ENCODE measurements around the gene ATG2A. TPM values are rescaled to one million over a fixed set of nuclear protein-coding genes. Genes with fewer than 3 reads are reported as not detected.

ATG2A gene
- 14.6 TPM for total RNA-seq
- long read RNA-seq, partial matches to known transcripts: 6 of 11 reads
- long read RNA-seq, other reads (novel, unspliced or antisense): 5 of 11 reads

DNA sequence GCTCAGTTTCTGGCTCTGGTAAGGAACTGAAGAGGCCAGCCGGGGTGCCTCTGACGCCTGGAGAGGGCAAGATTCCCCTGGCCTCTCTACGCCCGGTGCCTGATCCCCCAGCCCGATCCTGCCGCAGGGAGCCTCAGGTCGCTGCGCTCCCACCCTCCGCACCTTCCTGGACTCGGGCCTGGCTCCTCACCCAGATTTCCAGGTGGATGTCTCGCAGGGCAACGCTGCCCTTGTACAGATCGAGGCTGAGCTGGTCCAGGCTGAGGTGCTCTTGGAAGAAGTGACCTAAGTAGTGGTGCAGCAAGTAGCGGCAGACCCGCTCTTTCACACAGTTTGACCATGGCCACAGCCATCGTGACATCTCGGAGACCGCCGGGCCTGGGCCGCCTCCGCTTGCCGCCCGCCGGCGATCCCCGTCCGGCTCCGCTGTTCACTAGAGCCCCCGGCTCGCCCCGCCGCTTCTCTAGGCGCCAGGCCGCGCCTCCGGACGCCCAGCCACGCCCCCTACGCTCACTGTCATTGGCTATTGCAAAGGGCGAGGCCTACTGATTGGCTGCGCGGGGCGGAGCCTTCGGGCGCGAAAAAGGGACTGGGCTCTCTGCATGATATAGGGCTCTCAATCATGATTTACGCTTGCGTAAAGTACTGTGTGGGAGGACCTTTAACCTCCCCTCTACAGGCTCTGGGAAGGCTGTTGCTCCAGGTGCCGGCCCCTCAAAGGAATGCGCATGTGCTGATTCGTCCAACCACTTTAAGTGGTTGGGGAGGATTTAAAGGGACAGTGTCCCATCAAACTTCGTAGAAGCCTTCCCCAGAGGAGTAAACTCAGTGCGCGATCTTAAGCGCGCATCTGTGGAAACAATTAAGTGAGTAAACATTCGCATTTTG is at the start of gene ATG2A:
Gene ATG2A (minus strand): TSS at position 435 of the 888 bp plus-strand sequence. CDS start 74 bp downstream, at position 361.
- peak; percentile 99 for DNase-seq (ENCODE audit: low spot score)
- intact Hi-C loops (cut with DNase I): no loop called here

DNA sequence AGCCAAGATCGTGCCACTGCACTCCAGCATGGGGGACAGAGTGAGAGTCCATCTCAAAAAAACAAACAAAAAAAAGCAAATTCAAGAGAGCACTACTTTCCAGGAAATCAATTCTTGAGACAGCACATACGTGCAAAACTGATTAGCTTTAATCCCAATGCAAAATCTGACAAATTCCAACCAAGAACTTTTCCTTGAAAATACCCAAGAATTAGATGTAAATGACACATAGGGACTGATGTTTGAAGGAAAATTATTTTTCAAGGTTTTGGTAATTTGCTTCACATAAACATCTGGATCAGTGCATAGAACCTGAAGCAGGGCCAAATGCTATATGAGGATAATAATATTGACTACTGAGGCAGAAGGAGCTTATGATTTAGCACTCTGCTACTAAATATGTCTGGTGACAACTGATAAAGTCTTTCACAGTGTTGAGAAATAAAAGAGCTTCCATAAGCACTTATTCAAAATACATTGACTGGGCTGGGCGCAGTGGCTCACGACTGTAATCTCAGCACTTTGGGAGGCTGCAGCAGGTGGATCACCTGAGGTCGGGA is 46.1 kb upstream of the ATG2A start:
- intact Hi-C loops (cut with DNase I): no loop called here
- DNase-seq (ENCODE audit: low spot score): no peak

DNA sequence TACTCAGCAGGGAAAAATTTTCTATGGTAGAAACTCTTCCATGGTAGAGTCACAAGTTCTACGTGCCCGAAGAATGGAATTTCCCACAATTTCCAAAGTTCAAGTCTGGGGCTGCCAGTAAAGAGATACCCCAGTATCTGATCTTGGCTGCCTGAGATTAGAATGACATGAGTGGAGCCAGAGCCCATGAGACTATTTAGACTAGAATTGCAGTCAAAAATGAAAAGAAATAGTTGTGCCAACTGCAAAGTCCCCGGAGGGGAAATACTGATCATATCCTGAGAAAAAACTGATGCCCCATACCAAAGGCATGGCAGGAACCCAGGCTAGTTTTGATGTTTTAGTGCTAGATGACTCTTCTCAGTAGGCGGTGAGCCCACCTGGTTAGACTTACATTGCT is 43.7 kb upstream of the ATG2A start:
- DNase-seq (ENCODE audit: low spot score): no peak
- intact Hi-C loops (cut with DNase I): no loop called here

DNA sequence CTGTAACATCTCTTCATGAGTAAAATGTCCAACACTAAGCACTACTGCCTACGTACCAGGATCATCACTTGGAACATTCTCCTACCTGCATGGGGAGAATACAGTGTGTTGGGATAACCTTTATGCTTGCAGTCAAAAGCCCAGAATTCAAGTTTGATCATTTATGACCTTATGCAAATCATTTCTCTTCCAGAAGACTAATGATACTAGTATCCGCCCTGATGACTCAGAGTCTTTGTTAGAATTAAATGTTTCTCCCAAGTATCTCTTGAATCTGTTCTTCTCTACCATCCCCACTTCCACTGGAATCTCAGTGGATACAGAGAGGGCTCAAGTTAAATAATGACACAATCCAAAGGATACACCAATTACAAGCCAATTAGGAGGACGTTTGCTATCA is 42.5 kb upstream of the ATG2A start:
- intact Hi-C loops (cut with DNase I): no loop called here

DNA sequence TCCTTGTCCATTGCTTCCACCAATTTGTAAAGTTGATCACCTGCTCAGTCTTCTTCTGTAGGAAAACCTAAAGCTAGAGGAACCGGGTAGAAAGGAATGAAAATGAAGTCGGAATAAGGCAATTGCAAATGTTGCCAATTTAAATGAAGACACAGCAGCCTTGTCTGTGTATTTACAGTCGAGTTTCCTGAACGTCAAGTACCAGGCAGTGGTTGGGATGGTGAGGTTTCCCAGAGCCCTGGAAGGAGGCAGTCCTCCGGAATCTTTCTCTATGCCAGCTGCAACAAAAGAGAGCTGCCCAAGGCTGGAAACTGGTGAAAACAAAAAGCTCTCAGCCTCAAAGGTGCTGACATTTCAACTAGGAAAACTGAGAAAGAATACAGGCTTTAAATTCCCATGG is 37.2 kb upstream of the ATG2A start:
- DNase-seq (ENCODE audit: low spot score): no peak
- intact Hi-C loops (cut with DNase I): no loop called here

More for the DNA sequence above, 42.5 kb upstream of the ATG2A start:
- no peak for DNase-seq (ENCODE audit: low spot score)

DNA sequence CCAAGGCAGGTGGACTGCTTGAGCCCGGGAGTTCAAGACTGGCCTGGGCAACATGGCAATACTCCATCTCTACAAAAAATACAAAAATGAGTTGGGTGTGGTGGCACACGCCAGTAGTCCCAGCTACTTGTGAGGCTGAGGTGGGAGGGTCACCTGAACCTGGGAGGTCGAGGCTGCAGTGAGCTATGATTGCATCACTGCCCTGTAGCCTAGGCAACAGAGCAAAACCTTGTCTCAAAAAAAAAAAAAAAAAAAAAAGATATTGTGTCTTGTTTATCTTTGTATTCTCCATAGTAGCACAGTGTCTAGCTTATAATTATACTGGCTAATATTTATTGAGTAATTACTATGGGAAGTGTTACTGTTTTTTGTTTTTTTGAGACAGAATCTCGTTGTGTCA is 34.5 kb upstream of the ATG2A start:
- DNase-seq (ENCODE audit: low spot score): no peak
- intact Hi-C loops (cut with DNase I): no loop called here

DNA sequence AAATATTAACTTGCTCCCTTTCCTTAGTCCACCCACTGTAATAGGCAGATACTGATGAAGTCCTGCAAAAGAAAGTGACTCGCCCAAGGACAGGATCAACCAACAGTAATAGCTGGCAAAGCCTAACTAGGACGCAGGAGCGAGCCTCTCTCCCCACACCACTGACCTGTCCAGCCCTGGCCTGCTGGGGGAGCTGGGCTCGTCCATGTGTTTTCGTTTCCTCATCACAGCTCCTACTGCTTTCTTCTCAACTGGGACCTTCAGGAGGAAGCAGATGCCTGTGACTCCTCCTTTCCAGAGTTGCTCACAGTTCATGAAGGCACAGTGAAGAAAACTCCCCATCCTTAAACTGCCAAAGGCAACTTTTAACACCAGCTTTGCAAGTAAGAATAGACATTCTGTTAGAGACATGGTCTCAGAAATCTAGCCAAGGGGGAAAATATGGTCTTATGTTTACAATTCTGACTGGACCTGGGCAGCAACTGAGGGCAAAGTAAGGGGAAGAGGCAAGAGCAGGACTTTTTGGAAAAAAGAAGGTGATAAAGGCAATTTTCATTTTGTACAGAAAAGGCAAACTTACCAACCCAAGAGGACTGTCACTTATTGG is 30.3 kb upstream of the ATG2A start:
- DNase-seq (ENCODE audit: low spot score): no peak
- intact Hi-C loops (cut with DNase I): no loop called here

DNA sequence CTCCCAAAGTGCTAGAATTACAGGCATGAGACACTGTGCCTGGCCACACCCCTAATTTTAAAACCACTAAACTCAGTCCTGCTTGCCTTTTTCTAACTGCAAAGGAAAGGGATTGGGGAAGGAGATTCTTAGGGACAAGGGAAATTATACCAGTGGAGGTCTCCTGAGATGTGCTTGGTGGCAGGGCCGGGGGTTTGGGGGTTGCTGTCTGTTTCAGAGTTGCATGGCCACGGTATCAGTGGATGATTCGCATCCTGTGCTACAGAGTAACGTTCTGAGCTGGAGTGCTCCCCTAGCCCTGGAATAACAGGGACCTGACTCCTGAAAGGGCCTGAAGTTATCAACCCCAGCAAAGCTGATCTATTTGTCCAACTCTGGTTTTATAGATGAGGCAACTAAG is 19.5 kb upstream of the ATG2A start:
- intact Hi-C loops (cut with DNase I): no loop called here
- no peak for DNase-seq (ENCODE audit: low spot score)

DNA sequence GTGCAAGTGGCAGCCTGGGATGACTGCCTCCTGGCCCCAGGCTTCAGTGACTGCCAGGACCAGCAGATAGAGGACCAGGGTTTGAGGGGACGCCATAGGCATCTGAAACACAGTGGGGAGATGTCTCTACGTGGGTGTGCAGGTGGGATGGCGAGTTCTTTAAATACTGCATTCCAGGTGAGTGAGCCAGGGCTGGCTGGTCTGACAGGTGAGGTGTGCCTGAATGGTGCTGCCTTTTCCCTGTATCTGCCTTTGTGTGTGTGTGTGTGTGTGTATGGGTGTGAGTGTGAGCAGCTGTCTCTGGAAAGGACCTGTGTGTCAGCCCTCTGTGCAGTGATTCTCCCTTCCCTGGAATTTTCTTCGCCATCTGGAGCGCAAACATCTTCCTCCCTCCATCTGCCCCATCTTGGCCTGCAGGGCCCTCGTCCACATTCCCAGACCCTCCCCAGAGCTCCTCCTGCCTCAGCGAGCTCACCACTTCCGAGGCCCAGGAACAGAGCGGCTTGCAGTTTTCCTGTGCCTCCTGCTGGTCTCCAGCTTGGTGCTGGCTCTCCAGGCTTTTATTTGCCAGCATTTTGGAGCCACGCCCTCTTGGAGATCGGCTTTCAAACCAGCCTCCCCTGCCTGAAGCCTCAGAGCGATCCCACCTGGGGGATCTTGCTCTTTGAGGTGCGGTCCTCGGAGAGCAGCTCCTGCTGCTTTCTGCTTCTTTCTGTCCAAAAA is 18.5 kb upstream of the ATG2A start, which contains the start of gene GPHA2:
Gene GPHA2 (minus strand): TSS at position 535 of the 723 bp plus-strand sequence. CDS start 433 bp downstream, at position 102.
- intact Hi-C loops (cut with DNase I): no loop called here
- no peak for DNase-seq (ENCODE audit: low spot score)

DNA sequence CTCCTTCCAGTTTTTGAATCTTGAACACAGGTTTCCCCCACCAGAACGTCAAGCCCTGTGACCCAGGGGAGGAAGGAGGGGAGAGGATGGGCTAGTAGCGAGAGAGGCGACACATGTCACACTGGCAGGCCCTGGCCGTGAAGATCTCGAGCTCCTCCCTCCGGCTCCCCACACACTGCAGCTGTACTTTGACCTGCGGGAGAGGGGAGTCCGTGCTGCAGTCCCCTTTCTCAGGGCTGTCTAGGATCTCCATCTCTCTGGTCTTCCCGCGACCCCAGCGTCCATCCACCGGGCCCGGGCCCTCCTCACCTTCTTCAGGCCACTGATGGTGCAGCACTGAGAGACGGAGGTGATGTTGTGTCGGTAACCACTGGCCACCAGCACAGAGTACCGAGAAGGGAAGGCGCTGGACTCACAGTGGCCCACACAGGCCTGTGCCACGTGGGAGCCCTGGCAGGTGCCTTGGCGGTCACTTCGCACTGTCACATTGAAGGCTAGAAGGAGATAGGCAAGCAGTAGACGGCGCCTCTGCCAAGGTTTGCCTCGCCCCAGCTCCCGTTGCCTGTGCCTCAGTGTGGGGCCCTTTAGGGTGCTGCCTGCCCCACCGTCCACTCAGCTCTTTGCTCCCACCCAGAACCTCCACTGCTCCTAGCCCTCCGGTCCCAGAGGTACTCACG is 17.8 kb upstream of the ATG2A start:
- DNase-seq (ENCODE audit: low spot score): no peak
- intact Hi-C loops (cut with DNase I): no loop called here

DNA sequence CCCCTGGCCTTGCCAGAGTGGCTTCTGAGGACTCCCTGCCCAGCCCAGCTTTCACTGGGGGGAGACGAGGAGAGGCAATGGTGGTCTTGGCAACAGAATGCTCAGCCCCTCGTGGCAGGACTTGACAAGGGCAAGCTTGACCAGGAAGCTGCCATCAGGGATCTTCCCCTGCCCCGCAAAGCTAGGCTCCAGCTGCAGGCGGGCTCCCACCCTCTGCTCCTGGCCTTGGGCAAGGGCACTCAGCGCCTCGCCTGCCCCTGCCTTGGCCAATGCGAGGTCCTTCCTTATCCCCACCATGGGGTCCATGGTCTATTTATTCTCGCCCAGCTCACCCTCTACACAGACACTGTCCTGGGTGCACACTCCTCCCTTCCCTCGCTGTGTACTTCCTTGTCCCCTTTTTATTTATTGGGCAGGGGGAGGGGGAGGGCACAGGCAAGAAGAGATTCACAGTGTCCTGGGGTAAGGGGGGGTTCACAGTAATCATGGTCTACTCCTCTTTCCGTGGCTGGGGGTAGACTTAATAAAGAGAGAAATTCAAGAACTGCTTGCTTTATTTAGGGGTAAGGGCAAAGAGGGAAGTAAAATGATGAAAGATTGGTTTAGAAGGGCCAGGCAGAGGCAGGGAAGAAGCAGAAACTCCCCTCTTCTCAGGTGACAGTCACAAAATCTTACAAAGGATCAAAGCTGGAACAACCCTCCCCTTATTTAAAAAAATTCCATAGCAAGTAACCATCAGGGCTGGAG is 17.1 kb upstream of the ATG2A start:
- intact Hi-C loops (cut with DNase I): no loop called here
- no peak for DNase-seq (ENCODE audit: low spot score)

DNA sequence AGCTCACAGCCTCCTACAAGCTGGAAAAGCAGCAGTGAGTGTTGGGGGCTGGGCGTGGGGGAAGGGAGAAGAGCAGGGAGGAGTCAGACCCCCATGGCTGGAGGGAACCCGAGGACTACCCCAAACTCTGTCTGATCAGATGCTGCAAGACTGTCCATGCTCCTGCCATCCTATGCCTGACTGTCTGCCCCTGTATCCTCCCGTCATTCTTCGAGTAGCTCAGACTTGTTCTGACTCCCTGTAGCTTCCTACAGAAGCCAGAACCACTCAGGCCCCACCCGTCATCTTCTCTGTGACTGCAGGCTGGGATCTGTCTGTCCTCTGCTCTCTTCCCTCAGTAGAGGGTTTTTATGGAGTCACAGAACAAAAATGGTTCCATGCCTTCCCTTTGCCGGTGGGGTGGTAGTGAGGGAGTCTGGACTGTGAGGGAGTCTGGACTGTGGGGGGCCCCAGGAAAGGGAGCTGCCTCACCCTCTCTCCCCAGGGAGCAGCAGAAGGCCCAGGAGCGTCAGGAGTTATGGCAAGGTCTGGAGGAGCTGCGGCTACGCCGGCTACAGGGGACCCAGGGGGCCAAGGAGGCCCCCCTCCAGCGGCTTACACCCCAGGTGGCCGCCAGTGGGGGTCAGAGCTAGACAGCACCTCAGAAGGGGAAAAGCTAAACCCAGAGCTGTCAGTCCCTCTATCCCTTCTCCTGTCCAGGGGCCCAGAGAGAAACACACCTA is 16.4 kb upstream of the ATG2A start:
- intact Hi-C loops (cut with DNase I): no loop called here
- DNase-seq (ENCODE audit: low spot score): no peak

DNA sequence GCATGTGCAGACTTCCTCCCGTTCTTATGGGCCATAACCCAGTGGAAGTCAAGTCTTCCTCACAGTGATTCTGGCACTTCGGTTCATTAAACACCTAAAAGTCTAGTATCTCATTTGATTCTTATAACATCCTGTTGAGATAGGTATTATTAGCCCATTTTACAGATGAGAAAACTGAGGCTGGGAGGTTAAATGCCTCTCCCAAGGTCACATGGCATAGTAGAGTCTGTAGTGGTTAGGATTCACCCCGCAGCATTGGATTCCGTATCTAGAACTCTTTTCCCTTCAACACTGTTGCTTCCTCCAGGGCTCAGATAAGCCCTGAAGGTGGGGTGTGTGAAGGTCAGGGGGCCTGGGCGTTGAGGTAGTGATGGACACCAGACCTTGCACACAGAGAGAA is 15.3 kb upstream of the ATG2A start:
- DNase-seq (ENCODE audit: low spot score): no peak
- intact Hi-C loops (cut with DNase I): no loop called here

DNA sequence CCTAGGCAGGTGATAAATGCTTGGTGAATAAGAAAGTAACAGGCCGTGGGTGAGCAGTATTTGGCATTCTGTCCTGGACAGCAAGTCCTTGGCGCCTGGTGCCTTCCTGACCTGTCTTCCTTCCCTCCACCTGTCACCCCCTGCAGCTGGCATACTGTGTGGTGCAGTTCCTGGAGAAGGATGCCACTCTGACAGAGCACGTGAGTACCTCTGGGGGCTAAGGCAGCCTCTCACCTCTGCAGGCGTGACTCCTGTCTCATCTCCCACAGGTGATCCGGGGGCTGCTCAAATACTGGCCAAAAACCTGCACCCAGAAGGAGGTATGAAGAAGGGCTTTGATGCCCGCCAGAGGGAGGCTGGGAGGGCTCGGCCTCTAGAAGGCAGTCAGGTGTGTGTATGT is 14.3 kb upstream of the ATG2A start:
- intact Hi-C loops (cut with DNase I): no loop called here
- no peak for DNase-seq (ENCODE audit: low spot score)

DNA sequence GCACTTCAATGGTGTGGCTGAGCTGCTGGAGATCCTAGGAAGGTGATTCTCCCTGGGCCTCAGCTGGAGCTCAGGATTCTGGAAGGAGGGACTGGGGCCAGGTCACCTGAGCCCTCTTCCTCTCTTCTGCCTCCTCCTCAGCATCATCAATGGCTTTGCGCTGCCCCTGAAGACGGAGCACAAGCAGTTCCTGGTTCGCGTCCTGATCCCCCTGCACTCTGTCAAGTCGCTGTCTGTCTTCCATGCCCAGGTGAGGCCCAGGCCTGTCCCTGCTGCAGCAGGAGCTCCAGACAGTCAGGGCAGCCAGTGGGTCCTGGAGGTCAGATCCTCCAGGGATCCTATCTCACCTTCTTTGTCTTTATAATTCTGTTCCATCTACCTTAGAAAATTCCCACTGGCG is 13.3 kb upstream of the ATG2A start:
- intact Hi-C loops (cut with DNase I): no loop called here
- DNase-seq (ENCODE audit: low spot score): no peak

DNA sequence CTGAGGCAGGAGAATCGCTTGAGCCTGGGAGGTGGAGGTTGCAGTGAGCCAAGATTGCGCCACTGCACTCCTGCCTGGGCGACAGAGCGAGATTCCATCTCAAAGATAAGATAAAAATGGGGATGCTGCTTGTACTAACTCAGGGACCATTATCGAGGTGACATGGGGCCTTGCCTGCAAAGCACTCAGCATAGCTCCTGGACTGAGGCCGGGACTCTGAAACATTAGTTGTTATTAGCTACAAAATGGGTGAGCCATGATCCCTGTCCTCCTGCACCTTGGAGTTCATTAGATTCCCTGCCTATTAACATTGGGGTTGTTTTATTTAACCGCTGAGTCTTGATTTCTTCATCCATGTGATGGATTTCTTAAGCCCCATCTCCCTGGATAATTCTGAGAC is 12.6 kb upstream of the ATG2A start:
- DNase-seq (ENCODE audit: low spot score): no peak
- intact Hi-C loops (cut with DNase I): loop anchor here (5.0 kb wide), 1 partner anchor 83 kb away; the partner anchor contains the start of gene ARL2

DNA sequence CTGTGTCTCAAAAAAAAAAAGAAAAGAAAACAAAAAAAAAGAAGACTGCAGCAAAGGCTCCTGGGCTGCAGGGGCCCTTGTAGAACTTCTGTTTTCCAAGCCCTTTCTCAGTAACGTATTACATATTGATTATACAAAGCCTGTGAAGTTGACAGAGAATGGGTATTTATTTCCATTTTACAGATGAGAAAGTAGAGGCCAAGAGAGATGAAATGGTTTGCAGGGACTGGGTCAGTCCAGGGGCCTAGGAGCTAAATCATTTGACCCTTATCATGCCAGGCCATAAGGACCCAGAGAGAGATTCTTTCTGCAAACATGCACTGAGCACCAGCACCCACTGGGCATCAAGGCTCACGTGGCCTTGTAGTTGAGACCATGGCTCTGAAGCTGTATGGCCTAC is 11.9 kb upstream of the ATG2A start:
- no peak for DNase-seq (ENCODE audit: low spot score)
- intact Hi-C loops (cut with DNase I): loop anchor here (5.0 kb wide), 1 partner anchor 83 kb away; the partner anchor contains the start of gene ARL2

DNA sequence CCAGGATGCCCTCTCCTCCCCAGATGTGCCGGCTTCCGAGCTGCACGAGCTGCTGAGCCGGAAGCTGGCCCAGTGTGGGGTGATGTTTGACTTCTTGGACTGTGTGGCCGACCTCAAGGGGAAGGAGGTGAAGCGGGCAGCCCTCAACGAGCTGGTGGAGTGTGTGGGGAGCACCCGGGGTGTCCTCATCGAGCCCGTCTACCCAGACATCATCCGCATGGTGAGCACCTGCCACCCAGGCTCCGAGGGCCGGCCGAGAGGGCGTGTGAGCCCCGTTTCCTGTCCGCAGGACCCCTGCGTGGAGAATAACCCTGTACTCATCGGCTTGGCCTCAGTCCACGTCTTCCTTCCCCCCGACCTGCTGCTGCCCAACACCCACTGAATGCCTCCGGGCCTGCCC is 9.7 kb upstream of the ATG2A start:
- no peak for DNase-seq (ENCODE audit: low spot score)
- intact Hi-C loops (cut with DNase I): loop anchor here (5.0 kb wide), 1 partner anchor 86 kb away; the partner anchor contains the start of gene ARL2
